HepG2 (cell line): ENCODE measurements around the gene ZNRF3. TPM values are rescaled to one million over a fixed set of nuclear protein-coding genes. Genes with fewer than 3 reads are reported as not detected.

Experiments used
- ATAC-seq: fragments of 200-7000 bp; cut with Tn5 transposase; 3 replicates; pipeline ENCODE4 v1.9.1; 2020; ENCODE audit warnings: mild to moderate bottlenecking, moderate library complexity
- BruUV-seq: library from RNA; stranded (reverse); fragments of 400-500 nt; replicated peaks from 2 replicates; lab custom pipeline; 2021; lab: Mats Ljungman, UMichigan
- CTCF ChIA-PET: fragments of 300-600 bp; formaldehyde crosslinking; extraction: SDS; loops from one replicate; lab custom pipeline; 2021; ENCODE audit warnings: low total read pairs, inconsistent platforms, low intra/inter-chr PET ratio; lab: Yijun Ruan, JAX
- POLR2A ChIA-PET: fragments of 350-600 bp; sonication (Branson Sonifier 250); formaldehyde crosslinking; loops from one replicate; lab custom pipeline; 2020; ENCODE audit warnings: antibody characterized with exemption, inconsistent platforms; lab: Yijun Ruan, JAX
- DNase-seq: peaks from one replicate; pipeline ENCODE4 v3.0.0-alpha.2; 2015; ENCODE audit warnings: low spot score
- FAIRE-seq: peaks from 3 replicates; lab custom pipeline; 2011; peaks lifted over from hg19 to GRCh38; lab: Jason Lieb, UNC
- H2AFZ ChIP-seq: one replicate; pipeline ENCODE4 v1.6.1; 2011; ENCODE audit warnings: low read length, inconsistent platforms
- H3K27ac ChIP-seq: fragments of 300-600 bp; 3 replicates; pipeline ENCODE4 v1.8.0; 2011; ENCODE audit warnings: mixed run types, mild to moderate bottlenecking, mixed read lengths, low read length, inconsistent platforms; ENCODE audit not compliant: insufficient read depth; ENCODE audit errors: extremely low read length
- H3K27me3 ChIP-seq, 2 experiments: fragments of 200-600 bp in 1 of 2; 2 replicates in 1 of 2; 3 replicates in 1 of 2; pipeline versions ENCODE4 v1.6.0 to v1.8.0; 2011; ENCODE audit warnings: low read length in 2 of 2, mild to moderate bottlenecking in 2 of 2, moderate library complexity in 2 of 2, inconsistent platforms in 1 of 2; ENCODE audit not compliant: insufficient read depth in 2 of 2, control insufficient read depth in 1 of 2
- H3K36me3 ChIP-seq, 2 experiments: fragments of 200-600 bp in 1 of 2; replicated peaks in 1 of 2; 2 replicates in 1 of 2; 3 replicates in 1 of 2; pipeline versions ENCODE4 v1.5.1 to v1.8.0; 2011; ENCODE audit warnings: low read length in 2 of 2, inconsistent platforms in 1 of 2; ENCODE audit not compliant: insufficient read depth in 2 of 2, control insufficient read depth in 1 of 2
- H3K4me1 ChIP-seq: 2 replicates; pipeline ENCODE4 v1.5.1; 2012; ENCODE audit warnings: low read length, inconsistent platforms; ENCODE audit not compliant: insufficient read depth
- H3K4me2 ChIP-seq: 2 replicates; pipeline ENCODE4 v1.6.0; 2011; ENCODE audit warnings: low read depth, low read length, inconsistent platforms
- H3K4me3 ChIP-seq, 3 experiments: fragments of 200-600 bp in 1 of 3; sonication (generic), shearing (Covaris generic) in 1 of 3; replicated peaks in 1 of 3; 2 replicates each; pipeline ENCODE4 v1.5.1; 2011 to 2016; ENCODE audit warnings: low read length in 3 of 3, inconsistent platforms in 2 of 3, low read depth in 2 of 3, mild to moderate bottlenecking in 2 of 3, control low read depth in 1 of 3, mixed read lengths in 1 of 3; ENCODE audit not compliant: insufficient read depth in 1 of 3
- H3K79me2 ChIP-seq: one replicate; pipeline ENCODE4 v1.6.1; 2011; ENCODE audit warnings: low read length, inconsistent platforms; ENCODE audit not compliant: insufficient read depth
- H3K9ac ChIP-seq: 2 replicates; pipeline ENCODE4 v1.6.0; 2011; ENCODE audit warnings: mild to moderate bottlenecking, low read depth, low read length, inconsistent platforms; ENCODE audit not compliant: insufficient read depth
- H3K9me3 ChIP-seq: 2 replicates; pipeline ENCODE4 v1.5.1; 2012; ENCODE audit warnings: mild to moderate bottlenecking, low read length
- H4K20me1 ChIP-seq: 2 replicates; pipeline ENCODE4 v1.6.0; 2011; ENCODE audit warnings: inconsistent platforms, mild to moderate bottlenecking, low read length, moderate library complexity; ENCODE audit not compliant: insufficient read depth
- CEBPG ChIP-seq: IDR thresholded peaks from 2 replicates; pipeline ENCODE4 v1.6.1; 2016
- ELF1 ChIP-seq: sonication (generic); formaldehyde crosslinking; IDR thresholded peaks from 2 replicates; pipeline ENCODE4 v1.4.0; 2020; ENCODE audit warnings: missing genetic modification reagents
- NCOA2 ChIP-seq: sonication (generic); formaldehyde crosslinking; IDR thresholded peaks from 2 replicates; pipeline ENCODE4 v1.8.0; 2022; ENCODE audit warnings: inconsistent platforms
- RBM22 ChIP-seq: fragments of 200-400 bp; formaldehyde crosslinking; optimal IDR thresholded peaks from 2 replicates; pipeline ENCODE3; 2017; ENCODE audit warnings: mild to moderate bottlenecking, low read length, moderate library complexity
- RFXAP ChIP-seq: sonication (generic); formaldehyde crosslinking; IDR thresholded peaks from 2 replicates; pipeline ENCODE4 v1.4.0; 2020; ENCODE audit warnings: missing genetic modification reagents, borderline replicate concordance
- SOX13 ChIP-seq, 3 experiments: fragments of 450-650 bp in 1 of 3; sonication (generic) in 1 of 3; formaldehyde crosslinking in 1 of 3; IDR thresholded peaks in 2 of 3; conservative IDR thresholded peaks in 1 of 3; 2 replicates each; pipeline versions ENCODE4 v1.5.0 to v1.6.1; 2016 to 2020; ENCODE audit warnings: antibody characterized with exemption in 1 of 3, mild to moderate bottlenecking in 1 of 3, missing compliant biosample characterization in 1 of 3, missing genetic modification reagents in 1 of 3, moderate library complexity in 1 of 3
- ZNF644 ChIP-seq: IDR thresholded peaks from 2 replicates; pipeline ENCODE4 v1.6.1; 2016; ENCODE audit warnings: low read depth
- ZNF768 ChIP-seq: sonication (generic); formaldehyde crosslinking; IDR thresholded peaks from 2 replicates; pipeline ENCODE4 v1.4.0; 2020; ENCODE audit warnings: missing genetic modification reagents
- WGBS: methylation state at CpG from one replicate; pipeline ENCODE4 v1.1.6; 2017; ENCODE audit warnings: low lambda C conversion rate; 5-methylcytosine and 5-hydroxymethylcytosine counted together
- in situ Hi-C: cut with HindIII; loops from 2 replicates; pipeline ENCODE4 v1.10.0; 2017; ENCODE audit warnings: low pct_unique_long_range_greater_than_20kb; ENCODE audit not compliant: extremely low pct_ligation_motif_present
- intact Hi-C: fragments of 100-400 bp; cut with micrococcal nuclease; formaldehyde crosslinking; loops from one replicate; pipeline ENCODE4 v1.10.0; 2022; ENCODE audit not compliant: unreplicated experiment
- polyA plus RNA-seq, 8 experiments: library from polyadenylated mRNA; depleted of rRNA in 3 of 8; stranded (reverse) in 7 of 8; unstranded in 1 of 8; fragments of >200 nt; fragmentation: Illumina TruSeq in 4 of 8; extraction: Trizol in 4 of 8; gene quantifications; 2 replicates each; pipeline versions ENCODE4 v1.2.1 to v1.2.3, GENCODE V29; 2011 to 2016; ENCODE audit warnings: low read depth in 4 of 8, missing spikeins in 1 of 8, mixed read lengths in 1 of 8; ENCODE audit not compliant: insufficient read depth in 1 of 8
- total RNA-seq, 5 experiments: library from RNA; depleted of rRNA; stranded (reverse); fragments of >200 nt; fragmentation: Illumina TruSeq; extraction: Trizol; gene quantifications; 2 replicates each; pipeline ENCODE4 v1.2.3, GENCODE V29; 2016; ENCODE audit warnings: low read depth in 1 of 5

ZNRF3 gene
- total and polyA plus RNA-seq, 2 of the 13 experiments (the other 11 are each of a cell fraction or from before 2014, with no cell fraction given): 20.3 to 36.7 TPM

- peaks cover 28 to 66% of the 10 kb centered on the region in 2 experiments for H3K36me3 ChIP-seq
- BruUV-seq: no TSS peak
- intact Hi-C loops: no loop called here
- WGBS: 70% methylated on average over 3 of the region's 3 CpGs
- no peak overlapping the region for H3K4me2 ChIP-seq
- H3K79me2 ChIP-seq: peaks cover 90% of the 10 kb centered on the region
- peak; percentile 56 for TF ChIP-seq CEBPG (CRISPR knock-in tag)
- no peak for TF ChIP-seq RFXAP (CRISPR knock-in tag)
- TF ChIP-seq NCOA2 (CRISPR knock-in tag): peak; percentile 15; the same call in 1 of the 2 replicates
- TF ChIP-seq SOX13 (IDR thresholded peaks at IDR 0.05): no peak
- 0 out of 4 replicates have a peak, but pooled peaks of 1 of the 2 experiments have one; percentile 13 for TF ChIP-seq SOX13 (CRISPR knock-in tag; conservative IDR thresholded peaks at IDR 0.05 in 1 of 2, IDR thresholded peaks at IDR 0.05 in 1 of 2)
- no peak overlapping the region for H2AFZ ChIP-seq
- FAIRE-seq (no peak), ATAC-seq (no peak), DNase-seq (peak; percentile 35)
- H3K9me3 ChIP-seq: peaks cover 7% of the 10 kb centered on the region; the same call in 1 of the 2 replicates
- peak overlapping the region; percentile 23 for H3K27ac ChIP-seq
- H3K4me1 ChIP-seq: peaks cover 76% of the 10 kb centered on the region
- POLR2A ChIA-PET: no interaction called here
- in situ Hi-C loops: no loop called here
- CTCF ChIA-PET: no interaction called here
- no peaks in the 10 kb centered on the region for H3K27me3 ChIP-seq
- H4K20me1 ChIP-seq: no peaks in the 10 kb centered on the region
- no peak overlapping the region for H3K9ac ChIP-seq
- H3K4me3 ChIP-seq: no peak overlapping the region
Observed at GRCh38 chr22:28986366-28986765, 103.0 kb downstream of the ZNRF3 start.

- H3K4me2 ChIP-seq: no peak overlapping the region
- 97% methylated on average over 4 of the region's 4 CpGs for WGBS
- no peak for TF ChIP-seq ELF1
- TF ChIP-seq RBM22: peak; percentile 29
- no peak for TF ChIP-seq ZNF768 (CRISPR knock-in tag)
- TF ChIP-seq ZNF644 (CRISPR knock-in tag): no peak
- FAIRE-seq (no peak), DNase-seq (no peak), ATAC-seq (no peak)
- CTCF ChIA-PET: no interaction called here
- no peak overlapping the region for H3K9ac ChIP-seq
- H3K27ac ChIP-seq: no peak overlapping the region
- peaks cover 64% of the 10 kb centered on the region for H3K4me1 ChIP-seq
- H3K4me3 ChIP-seq: no peak overlapping the region
- peaks cover 7% of the 10 kb centered on the region; the same call in 1 of the 2 replicates for H3K9me3 ChIP-seq
- intact Hi-C loops: no loop called here
- H2AFZ ChIP-seq: no peak overlapping the region
- no peaks in the 10 kb centered on the region for H3K27me3 ChIP-seq
- no peaks in the 10 kb centered on the region; the same call in 1 of the 2 replicates for H4K20me1 ChIP-seq
- no TSS peak for BruUV-seq
- peaks cover 95% of the 10 kb centered on the region for H3K79me2 ChIP-seq
- in situ Hi-C loops: no loop called here
- POLR2A ChIA-PET: no interaction called here
- H3K36me3 ChIP-seq: peaks cover 43 to 84% of the 10 kb centered on the region in 2 experiments
Observed at GRCh38 chr22:28988457-28988856, 105.1 kb downstream of the ZNRF3 start.
